Choroid plexus epithelial cell (primary cell): ENCODE measurements around the gene ENHO.

Experiments used
- DNase-seq: peaks from one replicate; pipeline ENCODE4 v3.0.0-alpha.2; 2010; ENCODE audit warnings: low read depth
- H3K4me3 ChIP-seq: 2 replicates; pipeline ENCODE4 v1.5.1; 2011; ENCODE audit warnings: low read depth, mild to moderate bottlenecking, control low read depth, low read length, moderate library complexity
- TF ChIP-seq, protein P1 (sequence below): conservative IDR thresholded peaks from 2 replicates; pipeline ENCODE4 v1.5.1; 2011; ENCODE audit warnings: low read depth, mild to moderate bottlenecking, control low read depth, inconsistent platforms, low read length, moderate library complexity

ENHO gene

GRCh38 chr9:34551751-34552605 lies 29.2 kb upstream of the ENHO start:
- no peak for DNase-seq
- TF ChIP-seq, protein P1, sequence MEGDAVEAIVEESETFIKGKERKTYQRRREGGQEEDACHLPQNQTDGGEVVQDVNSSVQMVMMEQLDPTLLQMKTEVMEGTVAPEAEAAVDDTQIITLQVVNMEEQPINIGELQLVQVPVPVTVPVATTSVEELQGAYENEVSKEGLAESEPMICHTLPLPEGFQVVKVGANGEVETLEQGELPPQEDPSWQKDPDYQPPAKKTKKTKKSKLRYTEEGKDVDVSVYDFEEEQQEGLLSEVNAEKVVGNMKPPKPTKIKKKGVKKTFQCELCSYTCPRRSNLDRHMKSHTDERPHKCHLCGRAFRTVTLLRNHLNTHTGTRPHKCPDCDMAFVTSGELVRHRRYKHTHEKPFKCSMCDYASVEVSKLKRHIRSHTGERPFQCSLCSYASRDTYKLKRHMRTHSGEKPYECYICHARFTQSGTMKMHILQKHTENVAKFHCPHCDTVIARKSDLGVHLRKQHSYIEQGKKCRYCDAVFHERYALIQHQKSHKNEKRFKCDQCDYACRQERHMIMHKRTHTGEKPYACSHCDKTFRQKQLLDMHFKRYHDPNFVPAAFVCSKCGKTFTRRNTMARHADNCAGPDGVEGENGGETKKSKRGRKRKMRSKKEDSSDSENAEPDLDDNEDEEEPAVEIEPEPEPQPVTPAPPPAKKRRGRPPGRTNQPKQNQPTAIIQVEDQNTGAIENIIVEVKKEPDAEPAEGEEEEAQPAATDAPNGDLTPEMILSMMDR: no peak
- H3K4me3 ChIP-seq: no peak overlapping the region

DNA sequence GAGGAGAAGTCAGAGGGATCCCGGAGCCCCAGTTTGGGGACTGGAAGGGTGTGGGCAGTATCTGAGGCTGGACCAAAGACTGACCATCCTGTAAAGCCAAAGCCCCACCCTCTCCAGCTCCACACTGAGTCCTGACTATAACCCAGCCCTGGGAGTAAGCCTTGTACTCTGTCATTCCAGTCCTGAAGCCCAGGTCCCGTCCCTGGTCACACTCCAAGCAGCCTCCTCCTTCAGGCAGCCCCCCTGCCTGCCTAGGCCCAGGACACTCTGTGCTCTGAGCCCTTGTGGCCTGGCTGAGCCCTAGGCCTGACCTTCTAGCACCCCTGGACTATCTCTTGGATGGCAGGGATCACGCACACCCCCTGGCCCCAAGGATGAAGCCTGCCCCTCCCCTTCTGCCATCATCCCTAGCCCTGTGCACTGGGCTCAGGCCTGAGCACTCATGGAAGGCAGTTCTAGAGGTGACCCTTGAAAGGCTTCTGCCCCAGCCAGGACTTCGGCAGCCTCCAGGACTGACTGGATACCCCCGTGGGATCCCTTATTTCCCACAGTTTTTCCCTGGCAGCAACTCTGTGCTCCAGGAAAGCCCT lies 28.0 kb upstream of the ENHO start:
- no peak for DNase-seq
- TF ChIP-seq, protein P1: no peak
- no peak overlapping the region for H3K4me3 ChIP-seq

GRCh38 chr9:34550016-34550680 lies 27.4 kb upstream of the ENHO start:
- TF ChIP-seq, protein P1: no peak
- no peak overlapping the region for H3K4me3 ChIP-seq
- DNase-seq: no peak

- TF ChIP-seq, protein P1: no peak
- DNase-seq: no peak
Measured at GRCh38 chr9:34549407-34549732, 26.6 kb upstream of the ENHO start.

DNA sequence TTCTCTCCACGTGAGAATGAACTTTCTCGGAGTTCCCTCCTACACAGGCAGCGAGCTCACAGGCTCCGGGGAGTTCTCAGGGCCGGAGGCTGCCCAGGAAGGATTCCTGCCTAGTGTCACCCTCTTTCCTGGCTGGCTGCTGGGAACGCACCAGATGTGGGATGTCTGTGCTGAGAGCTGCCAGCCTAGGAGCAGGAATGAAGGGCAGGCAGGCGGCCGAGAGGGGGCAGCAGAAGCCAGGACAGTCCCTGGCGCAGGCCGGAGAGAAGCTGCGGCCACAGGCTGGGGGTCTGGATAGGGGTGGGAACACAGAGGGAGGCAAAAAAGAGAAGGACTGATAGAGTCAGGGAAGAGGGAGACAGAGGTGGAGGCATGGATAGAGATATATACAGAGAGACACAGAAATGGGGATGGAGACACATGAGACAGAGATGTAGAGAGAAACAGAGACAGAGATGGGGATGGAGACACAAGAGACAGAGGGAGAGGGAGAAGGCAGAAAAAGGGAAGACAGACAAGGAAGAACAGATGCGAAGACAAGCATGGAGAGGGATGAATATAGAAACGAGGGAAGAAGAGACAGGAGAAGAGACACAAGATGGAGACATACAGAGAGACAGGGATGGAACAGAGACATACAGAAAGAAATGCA lies 25.3 kb upstream of the ENHO start:
- no peak overlapping the region for H3K4me3 ChIP-seq
- DNase-seq: peak; percentile 71
- TF ChIP-seq, protein P1: peak; percentile 95

More at GRCh38 chr9:34549407-34549732, 26.6 kb upstream of the ENHO start:
- H3K4me3 ChIP-seq: no peak overlapping the region

- no peak overlapping the region for H3K4me3 ChIP-seq
- TF ChIP-seq, protein P1: peak; percentile 82
- peak; percentile 83 for DNase-seq
Measured at GRCh38 chr9:34546834-34547827, 24.3 kb upstream of the ENHO start.
